GM23338 (cell line): ENCODE measurements around the gene UBE2V1. TPM values are rescaled to one million over a fixed set of nuclear protein-coding genes. Genes with fewer than 3 reads are reported as not detected.
A peak's percentile ranks its signal among the peaks of the same experiment; 100 is the strongest.

ENCODE experiments used
- ATAC-seq: fragments of 200-7000 bp; cut with Tn5 transposase; 3 replicates; pipeline ENCODE4 v1.9.1; 2020
- DNase-seq: peaks from one replicate; pipeline ENCODE4 v3.0.0-alpha.2; 2015; ENCODE audit warnings: low spot score
- H2AFZ ChIP-seq: fragments of 200-600 bp; sonication (generic); 2 replicates; pipeline ENCODE4 v1.8.0; 2016; ENCODE audit warnings: antibody characterized with exemption, mild to moderate bottlenecking, moderate library complexity
- H3F3A ChIP-seq: fragments of 200-600 bp; sonication (generic); replicated peaks from 2 replicates; pipeline ENCODE4 v1.8.0; 2017; ENCODE audit warnings: antibody characterized with exemption, mixed run types, low read depth
- H3K27ac ChIP-seq: fragments of 200-600 bp; sonication (generic); 2 replicates; pipeline ENCODE4 v1.6.1; 2016; ENCODE audit warnings: low read depth
- H3K27me3 ChIP-seq: fragments of 200-600 bp; sonication (generic); 2 replicates; pipeline ENCODE4 v1.8.0; 2016; ENCODE audit warnings: mild to moderate bottlenecking, mixed run types, moderate library complexity; ENCODE audit not compliant: insufficient read depth
- H3K36me3 ChIP-seq: fragments of 200-600 bp; sonication (generic); 2 replicates; pipeline ENCODE4 v1.8.0; 2016; ENCODE audit warnings: mild to moderate bottlenecking; ENCODE audit not compliant: insufficient read depth
- H3K4me1 ChIP-seq: fragments of 200-600 bp; sonication (generic); 2 replicates; pipeline ENCODE4 v1.8.0; 2016; ENCODE audit warnings: mild to moderate bottlenecking, moderate library complexity; ENCODE audit not compliant: insufficient read depth
- H3K4me2 ChIP-seq: fragments of 200-600 bp; sonication (generic); 2 replicates; pipeline ENCODE4 v1.7.1; 2017; ENCODE audit warnings: mixed run types
- H3K4me3 ChIP-seq: fragments of 200-600 bp; sonication (generic); 2 replicates; pipeline ENCODE4 v1.6.1; 2016; ENCODE audit warnings: mixed run types
- H3K79me2 ChIP-seq: fragments of 200-600 bp; sonication (generic); replicated peaks from 2 replicates; pipeline ENCODE4 v1.8.0; 2017; ENCODE audit warnings: mild to moderate bottlenecking; ENCODE audit not compliant: insufficient read depth
- H3K9me2 ChIP-seq: fragments of 200-600 bp; sonication (generic); 2 replicates; pipeline ENCODE4 v1.8.0; 2017; ENCODE audit not compliant: insufficient read depth
- H4K20me1 ChIP-seq: fragments of 200-600 bp; sonication (generic); replicated peaks from 2 replicates; pipeline ENCODE4 v1.8.0; 2017; ENCODE audit warnings: mild to moderate bottlenecking; ENCODE audit not compliant: insufficient read depth
- H3K27ac Mint-ChIP-seq: 2 replicates; pipeline ENCODE4 v1.8.0; 2020; ENCODE audit warnings: inconsistent platforms, mild to moderate bottlenecking, moderate library complexity, mixed read lengths
- H3K27me3 Mint-ChIP-seq: 3 replicates; pipeline ENCODE4 v1.8.0; 2022; ENCODE audit warnings: low read depth, mild to moderate bottlenecking, moderate library complexity, mixed read lengths, inconsistent platforms; ENCODE audit not compliant: insufficient read depth, poor library complexity
- H3K36me3 Mint-ChIP-seq: 3 replicates; pipeline ENCODE4 v1.8.0; 2021; ENCODE audit warnings: low read depth, mild to moderate bottlenecking, inconsistent platforms, moderate library complexity, mixed read lengths
- H3K4me1 Mint-ChIP-seq: 3 replicates; pipeline ENCODE4 v1.8.0; 2020; ENCODE audit warnings: mild to moderate bottlenecking, inconsistent platforms, mixed read lengths
- H3K4me3 Mint-ChIP-seq: 3 replicates; pipeline ENCODE4 v1.8.0; 2021; ENCODE audit warnings: moderate library complexity, mild to moderate bottlenecking, inconsistent platforms, mixed read lengths
- H3K9me3 Mint-ChIP-seq: 3 replicates; pipeline ENCODE4 v1.8.0; 2020; ENCODE audit warnings: moderate library complexity, mild to moderate bottlenecking, inconsistent platforms, mixed read lengths
- EZH2 ChIP-seq: fragments of 200-600 bp; sonication (generic); IDR thresholded peaks from one replicate; pipeline ENCODE4 v1.8.0; 2017; ENCODE audit warnings: antibody characterized with exemption, mild to moderate bottlenecking, low read depth; ENCODE audit not compliant: unreplicated experiment
- EZH2phosphoT487 ChIP-seq: fragments of 200-600 bp; sonication (generic); IDR thresholded peaks from one replicate; pipeline ENCODE4 v1.8.1; 2018; ENCODE audit warnings: antibody characterized with exemption; ENCODE audit not compliant: unreplicated experiment
- JUNB ChIP-seq: IDR thresholded peaks from one replicate; pipeline ENCODE4 v1.6.1; 2016; ENCODE audit warnings: antibody characterized with exemption; ENCODE audit not compliant: unreplicated experiment
- STAT1 ChIP-seq: IDR thresholded peaks from one replicate; pipeline ENCODE4 v1.6.1; 2016; ENCODE audit warnings: antibody characterized with exemption; ENCODE audit not compliant: unreplicated experiment
- polyA plus RNA-seq: library from polyadenylated mRNA; unstranded; fragments of >200 nt; fragmentation: Nextera tagmentation; extraction: Ambion mirVana; gene quantifications from 2 replicates; pipeline ENCODE4 v1.2.1, GENCODE V29; 2016
- total RNA-seq: library from RNA; depleted of rRNA; stranded (reverse); fragments of >200 nt; shearing (Covaris generic); gene quantifications from 2 replicates; pipeline ENCODE4 v1.2.3, GENCODE V29; 2014
- TF ChIP-seq, protein P1 (sequence below): IDR thresholded peaks from one replicate; pipeline ENCODE4 v1.6.1; 2018; ENCODE audit warnings: antibody characterized with exemption; ENCODE audit not compliant: unreplicated experiment
- TF ChIP-seq, protein P2 (sequence below): fragments of 250-450 bp; sonication (Bioruptor Pico); IDR thresholded peaks from 2 replicates; pipeline ENCODE4 v1.5.0; 2020; ENCODE audit warnings: mild to moderate bottlenecking, moderate library complexity
- TF ChIP-seq, protein P3 (sequence below): IDR thresholded peaks from 2 replicates; pipeline ENCODE4 v1.6.1; 2016; ENCODE audit warnings: antibody characterized with exemption

UBE2V1 gene
- total and polyA plus RNA-seq, 2 experiments from 2014 or later: 105 to 302 TPM

DNA sequence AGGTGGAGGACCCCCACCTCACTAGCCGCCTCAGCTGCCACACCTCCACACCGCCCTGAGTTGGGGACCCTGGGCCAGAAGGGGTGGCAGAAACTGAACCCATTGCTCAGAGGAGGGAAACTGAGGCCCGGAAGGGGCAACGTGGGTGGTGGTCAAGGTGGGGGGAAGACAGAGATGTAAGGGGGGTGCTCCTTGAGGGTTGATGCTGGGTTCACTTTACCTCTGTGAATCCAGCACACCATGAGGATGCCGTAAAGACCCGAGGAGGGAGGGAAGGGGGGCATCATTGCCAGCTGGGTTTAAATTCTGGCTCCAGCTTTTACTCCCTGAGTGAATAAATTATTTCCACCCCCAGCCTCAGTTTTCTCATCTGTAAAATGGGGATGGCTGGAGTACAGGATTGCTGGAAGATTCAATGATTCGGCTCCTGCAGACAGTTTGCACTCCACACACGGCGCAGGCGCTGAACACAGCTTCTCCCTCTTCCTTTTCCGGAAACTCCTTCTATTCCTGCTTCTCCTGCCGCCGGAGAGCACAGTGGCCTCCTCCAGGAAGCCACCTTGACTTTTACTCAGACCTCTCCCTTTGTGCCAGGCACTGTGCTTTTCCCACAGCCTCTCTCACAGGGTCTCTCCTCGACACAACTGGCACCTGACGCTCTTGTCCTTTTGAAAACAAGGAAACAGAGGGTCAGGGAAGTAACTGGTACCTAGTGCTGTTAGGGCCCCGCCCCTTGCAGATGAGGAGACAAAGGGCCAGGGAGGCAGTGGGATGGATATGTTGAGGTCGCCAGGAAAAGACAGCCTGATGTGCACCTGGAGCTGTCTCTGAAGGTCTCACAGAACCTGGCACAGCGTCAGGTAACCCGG, 59.4 kb downstream of the UBE2V1 start:
- no peak overlapping the region for H3K27ac Mint-ChIP-seq
- no peaks in the 10 kb centered on the region for H3K79me2 ChIP-seq
- H3K4me3 Mint-ChIP-seq: no peak overlapping the region
- peak overlapping the region; percentile 96; the same call in 1 of the 2 replicates for H2AFZ ChIP-seq
- ATAC-seq (peak; percentile 22), DNase-seq (no peak)
- H3K4me1 ChIP-seq: peaks cover 5% of the 10 kb centered on the region; the same call in 1 of the 2 replicates
- H3K4me3 ChIP-seq: no peak overlapping the region
- H3K36me3 Mint-ChIP-seq: no peaks in the 10 kb centered on the region
- no peaks in the 10 kb centered on the region for H3K27me3 ChIP-seq
- H3K4me1 Mint-ChIP-seq: peaks cover 8% of the 10 kb centered on the region
- H3K27ac ChIP-seq: no peak overlapping the region
- TF ChIP-seq, protein P1, sequence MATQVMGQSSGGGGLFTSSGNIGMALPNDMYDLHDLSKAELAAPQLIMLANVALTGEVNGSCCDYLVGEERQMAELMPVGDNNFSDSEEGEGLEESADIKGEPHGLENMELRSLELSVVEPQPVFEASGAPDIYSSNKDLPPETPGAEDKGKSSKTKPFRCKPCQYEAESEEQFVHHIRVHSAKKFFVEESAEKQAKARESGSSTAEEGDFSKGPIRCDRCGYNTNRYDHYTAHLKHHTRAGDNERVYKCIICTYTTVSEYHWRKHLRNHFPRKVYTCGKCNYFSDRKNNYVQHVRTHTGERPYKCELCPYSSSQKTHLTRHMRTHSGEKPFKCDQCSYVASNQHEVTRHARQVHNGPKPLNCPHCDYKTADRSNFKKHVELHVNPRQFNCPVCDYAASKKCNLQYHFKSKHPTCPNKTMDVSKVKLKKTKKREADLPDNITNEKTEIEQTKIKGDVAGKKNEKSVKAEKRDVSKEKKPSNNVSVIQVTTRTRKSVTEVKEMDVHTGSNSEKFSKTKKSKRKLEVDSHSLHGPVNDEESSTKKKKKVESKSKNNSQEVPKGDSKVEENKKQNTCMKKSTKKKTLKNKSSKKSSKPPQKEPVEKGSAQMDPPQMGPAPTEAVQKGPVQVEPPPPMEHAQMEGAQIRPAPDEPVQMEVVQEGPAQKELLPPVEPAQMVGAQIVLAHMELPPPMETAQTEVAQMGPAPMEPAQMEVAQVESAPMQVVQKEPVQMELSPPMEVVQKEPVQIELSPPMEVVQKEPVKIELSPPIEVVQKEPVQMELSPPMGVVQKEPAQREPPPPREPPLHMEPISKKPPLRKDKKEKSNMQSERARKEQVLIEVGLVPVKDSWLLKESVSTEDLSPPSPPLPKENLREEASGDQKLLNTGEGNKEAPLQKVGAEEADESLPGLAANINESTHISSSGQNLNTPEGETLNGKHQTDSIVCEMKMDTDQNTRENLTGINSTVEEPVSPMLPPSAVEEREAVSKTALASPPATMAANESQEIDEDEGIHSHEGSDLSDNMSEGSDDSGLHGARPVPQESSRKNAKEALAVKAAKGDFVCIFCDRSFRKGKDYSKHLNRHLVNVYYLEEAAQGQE: no peak
- no peak for TF ChIP-seq EZH2
- no peak for TF ChIP-seq JUNB
- TF ChIP-seq STAT1: no peak
- TF ChIP-seq EZH2phosphoT487: no peak
- TF ChIP-seq, protein P2, sequence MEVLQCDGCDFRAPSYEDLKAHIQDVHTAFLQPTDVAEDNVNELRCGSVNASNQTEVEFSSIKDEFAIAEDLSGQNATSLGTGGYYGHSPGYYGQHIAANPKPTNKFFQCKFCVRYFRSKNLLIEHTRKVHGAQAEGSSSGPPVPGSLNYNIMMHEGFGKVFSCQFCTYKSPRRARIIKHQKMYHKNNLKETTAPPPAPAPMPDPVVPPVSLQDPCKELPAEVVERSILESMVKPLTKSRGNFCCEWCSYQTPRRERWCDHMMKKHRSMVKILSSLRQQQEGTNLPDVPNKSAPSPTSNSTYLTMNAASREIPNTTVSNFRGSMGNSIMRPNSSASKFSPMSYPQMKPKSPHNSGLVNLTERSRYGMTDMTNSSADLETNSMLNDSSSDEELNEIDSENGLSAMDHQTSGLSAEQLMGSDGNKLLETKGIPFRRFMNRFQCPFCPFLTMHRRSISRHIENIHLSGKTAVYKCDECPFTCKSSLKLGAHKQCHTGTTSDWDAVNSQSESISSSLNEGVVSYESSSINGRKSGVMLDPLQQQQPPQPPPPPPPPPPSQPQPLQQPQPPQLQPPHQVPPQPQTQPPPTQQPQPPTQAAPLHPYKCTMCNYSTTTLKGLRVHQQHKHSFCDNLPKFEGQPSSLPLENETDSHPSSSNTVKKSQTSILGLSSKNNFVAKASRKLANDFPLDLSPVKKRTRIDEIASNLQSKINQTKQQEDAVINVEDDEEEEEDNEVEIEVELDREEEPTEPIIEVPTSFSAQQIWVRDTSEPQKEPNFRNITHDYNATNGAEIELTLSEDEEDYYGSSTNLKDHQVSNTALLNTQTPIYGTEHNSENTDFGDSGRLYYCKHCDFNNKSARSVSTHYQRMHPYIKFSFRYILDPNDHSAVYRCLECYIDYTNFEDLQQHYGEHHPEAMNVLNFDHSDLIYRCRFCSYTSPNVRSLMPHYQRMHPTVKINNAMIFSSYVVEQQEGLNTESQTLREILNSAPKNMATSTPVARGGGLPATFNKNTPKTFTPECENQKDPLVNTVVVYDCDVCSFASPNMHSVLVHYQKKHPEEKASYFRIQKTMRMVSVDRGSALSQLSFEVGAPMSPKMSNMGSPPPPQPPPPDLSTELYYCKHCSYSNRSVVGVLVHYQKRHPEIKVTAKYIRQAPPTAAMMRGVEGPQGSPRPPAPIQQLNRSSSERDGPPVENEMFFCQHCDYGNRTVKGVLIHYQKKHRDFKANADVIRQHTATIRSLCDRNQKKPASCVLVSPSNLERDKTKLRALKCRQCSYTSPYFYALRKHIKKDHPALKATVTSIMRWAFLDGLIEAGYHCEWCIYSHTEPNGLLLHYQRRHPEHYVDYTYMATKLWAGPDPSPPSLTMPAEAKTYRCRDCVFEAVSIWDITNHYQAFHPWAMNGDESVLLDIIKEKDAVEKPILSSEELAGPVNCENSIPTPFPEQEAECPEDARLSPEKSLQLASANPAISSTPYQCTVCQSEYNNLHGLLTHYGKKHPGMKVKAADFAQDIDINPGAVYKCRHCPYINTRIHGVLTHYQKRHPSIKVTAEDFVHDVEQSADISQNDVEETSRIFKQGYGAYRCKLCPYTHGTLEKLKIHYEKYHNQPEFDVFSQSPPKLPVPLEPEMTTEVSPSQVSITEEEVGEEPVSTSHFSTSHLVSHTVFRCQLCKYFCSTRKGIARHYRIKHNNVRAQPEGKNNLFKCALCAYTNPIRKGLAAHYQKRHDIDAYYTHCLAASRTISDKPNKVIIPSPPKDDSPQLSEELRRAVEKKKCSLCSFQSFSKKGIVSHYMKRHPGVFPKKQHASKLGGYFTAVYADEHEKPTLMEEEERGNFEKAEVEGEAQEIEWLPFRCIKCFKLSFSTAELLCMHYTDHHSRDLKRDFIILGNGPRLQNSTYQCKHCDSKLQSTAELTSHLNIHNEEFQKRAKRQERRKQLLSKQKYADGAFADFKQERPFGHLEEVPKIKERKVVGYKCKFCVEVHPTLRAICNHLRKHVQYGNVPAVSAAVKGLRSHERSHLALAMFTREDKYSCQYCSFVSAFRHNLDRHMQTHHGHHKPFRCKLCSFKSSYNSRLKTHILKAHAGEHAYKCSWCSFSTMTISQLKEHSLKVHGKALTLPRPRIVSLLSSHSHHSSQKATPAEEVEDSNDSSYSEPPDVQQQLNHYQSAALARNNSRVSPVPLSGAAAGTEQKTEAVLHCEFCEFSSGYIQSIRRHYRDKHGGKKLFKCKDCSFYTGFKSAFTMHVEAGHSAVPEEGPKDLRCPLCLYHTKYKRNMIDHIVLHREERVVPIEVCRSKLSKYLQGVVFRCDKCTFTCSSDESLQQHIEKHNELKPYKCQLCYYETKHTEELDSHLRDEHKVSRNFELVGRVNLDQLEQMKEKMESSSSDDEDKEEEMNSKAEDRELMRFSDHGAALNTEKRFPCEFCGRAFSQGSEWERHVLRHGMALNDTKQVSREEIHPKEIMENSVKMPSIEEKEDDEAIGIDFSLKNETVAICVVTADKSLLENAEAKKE: no peak
- TF ChIP-seq, protein P3, sequence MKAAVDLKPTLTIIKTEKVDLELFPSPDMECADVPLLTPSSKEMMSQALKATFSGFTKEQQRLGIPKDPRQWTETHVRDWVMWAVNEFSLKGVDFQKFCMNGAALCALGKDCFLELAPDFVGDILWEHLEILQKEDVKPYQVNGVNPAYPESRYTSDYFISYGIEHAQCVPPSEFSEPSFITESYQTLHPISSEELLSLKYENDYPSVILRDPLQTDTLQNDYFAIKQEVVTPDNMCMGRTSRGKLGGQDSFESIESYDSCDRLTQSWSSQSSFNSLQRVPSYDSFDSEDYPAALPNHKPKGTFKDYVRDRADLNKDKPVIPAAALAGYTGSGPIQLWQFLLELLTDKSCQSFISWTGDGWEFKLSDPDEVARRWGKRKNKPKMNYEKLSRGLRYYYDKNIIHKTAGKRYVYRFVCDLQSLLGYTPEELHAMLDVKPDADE: no peak
- no peaks in the 10 kb centered on the region for H3K36me3 ChIP-seq
- no peak overlapping the region for H3K4me2 ChIP-seq
- H3K9me2 ChIP-seq: no peaks in the 10 kb centered on the region
- H4K20me1 ChIP-seq: no peaks in the 10 kb centered on the region
- H3K27me3 Mint-ChIP-seq: peaks cover 12% of the 10 kb centered on the region
- peaks cover 6% of the 10 kb centered on the region for H3F3A ChIP-seq
- no peaks in the 10 kb centered on the region for H3K9me3 Mint-ChIP-seq
